ENCODE data around the gene IGSF3. TPM values are rescaled to one million over a fixed set of nuclear protein-coding genes. Genes with fewer than 3 reads are reported as not detected.

Gene IGSF3
- total and polyA plus RNA-seq, 9 donors = 0.38 to 2.1 (median 1.0) TPM

- Histone ChIP-seq H3K27ac (no peak overlapping the region), H3K27me3 (no peaks in the 10 kb centered on the region), H3K4me3 (no peak overlapping the region), H3K36me3 (no peaks in the 10 kb centered on the region), H3K9me3 (no peaks in the 10 kb centered on the region), H3K4me1 (ENCODE audit: insufficient read depth) (no peaks in the 10 kb centered on the region)
- 87 to 94% (median 93%) methylated on average over 7 of the region's 7 CpGs for WGBS, 3 donors
- DNase-seq = no peak
- intact Hi-C loops (cut with DNase I) = no loop called here
- TF ChIP-seq EP300 (IDR thresholded peaks at IDR 0.05) (no peak), CTCF (IDR thresholded peaks at IDR 0.05) (no peak), POLR2A (IDR thresholded peaks at IDR 0.05) (no peak)
Observed at GRCh38 chr1:116686175-116686574, 18.6 kb upstream of the IGSF3 start.

DNA sequence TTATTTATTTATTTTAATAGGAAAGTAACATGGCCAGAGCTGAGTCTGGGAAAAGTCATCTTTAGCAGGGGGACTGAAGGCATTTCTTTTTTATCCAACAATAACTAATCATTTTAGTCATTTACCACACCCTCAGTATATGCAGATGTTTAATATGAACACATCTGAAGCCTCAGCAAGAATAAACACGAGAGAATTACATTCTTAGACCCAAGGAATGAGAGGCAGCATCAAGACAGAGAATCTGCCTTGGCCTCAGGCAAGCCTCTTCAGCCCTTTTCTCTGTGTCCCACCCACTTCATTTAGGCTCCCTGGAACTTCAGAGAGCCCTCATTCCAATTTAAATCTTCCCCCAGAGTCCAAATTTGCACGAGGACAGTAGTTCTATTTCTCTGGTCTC is 17.0 kb upstream of the IGSF3 start:
- H3K9me3 ChIP-seq = no peaks in the 10 kb centered on the region
- H3K27ac ChIP-seq = no peak overlapping the region
- no peak overlapping the region for H3K4me3 ChIP-seq
- intact Hi-C loops (cut with DNase I) = no loop called here
- 62 to 77% (median 74%) methylated on average over 2 of the region's 2 CpGs for WGBS, 3 donors
- TF ChIP-seq POLR2A (IDR thresholded peaks at IDR 0.05) (no peak), CTCF (IDR thresholded peaks at IDR 0.05) (no peak), EP300 (IDR thresholded peaks at IDR 0.05) (no peak)
- H3K36me3 ChIP-seq = no peaks in the 10 kb centered on the region
- DNase-seq = no peak
- H3K27me3 ChIP-seq = no peaks in the 10 kb centered on the region
- H3K4me1 ChIP-seq (ENCODE audit: insufficient read depth) = no peaks in the 10 kb centered on the region

DNA sequence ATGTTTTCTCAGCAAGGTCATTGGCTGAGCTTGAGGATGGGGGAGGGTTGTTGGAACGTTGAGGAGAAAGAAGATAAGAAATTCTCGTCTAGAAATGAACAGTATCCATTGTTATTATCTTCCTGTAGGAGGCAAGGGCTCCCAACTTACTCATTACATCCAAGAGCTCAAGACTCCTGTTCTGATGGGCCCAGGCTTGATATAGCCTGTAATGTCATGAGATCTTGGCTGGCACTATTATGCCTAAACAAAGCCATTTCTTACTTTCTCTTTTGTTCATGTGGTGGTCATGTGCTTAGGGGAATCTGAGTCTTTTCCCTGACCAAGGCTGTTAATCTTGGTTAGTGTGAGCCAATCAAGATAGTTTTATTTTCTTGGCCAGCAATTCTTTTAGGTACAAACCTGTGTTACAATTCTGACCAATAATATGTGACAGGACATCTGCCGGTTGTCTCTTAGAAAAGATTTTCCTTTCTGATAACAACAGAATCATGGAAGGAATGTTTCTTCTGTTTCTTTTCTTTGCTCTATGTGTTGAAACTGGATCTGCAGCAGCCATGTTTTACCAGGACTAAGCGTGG is 15.2 kb upstream of the IGSF3 start:
- Histone ChIP-seq H3K4me3 (no peak overlapping the region), H3K27me3 (no peaks in the 10 kb centered on the region), H3K9me3 (no peaks in the 10 kb centered on the region), H3K36me3 (no peaks in the 10 kb centered on the region), H3K27ac (no peak overlapping the region), H3K4me1 (ENCODE audit: insufficient read depth) (no peaks in the 10 kb centered on the region)
- intact Hi-C loops (cut with DNase I) = loop anchor here in 1 of 4 donors (1.0 kb wide), 1 partner anchor 10 kb away; no protein-coding TSS in a partner anchor
- TF ChIP-seq EP300 (IDR thresholded peaks at IDR 0.05) (no peak), CTCF (IDR thresholded peaks at IDR 0.05) (no peak), POLR2A (IDR thresholded peaks at IDR 0.05) (no peak)
- no peak for DNase-seq
- WGBS, 3 donors = 40 to 52% (median 44%) methylated on average over 4 of the region's 4 CpGs

GRCh38 chr1:116681343-116681899 is 13.9 kb upstream of the IGSF3 start:
- Histone ChIP-seq H3K4me3 (no peak overlapping the region), H3K36me3 (no peaks in the 10 kb centered on the region), H3K4me1 (ENCODE audit: insufficient read depth) (no peaks in the 10 kb centered on the region), H3K27me3 (no peaks in the 10 kb centered on the region), H3K27ac (no peak overlapping the region), H3K9me3 (no peaks in the 10 kb centered on the region)
- 80 to 89% (median 83%) methylated on average over 1 of the region's 1 CpG for WGBS, 3 donors
- no peak for TF ChIP-seq CTCF (IDR thresholded peaks at IDR 0.05)
- DNase-seq = no peak
- intact Hi-C loops (cut with DNase I) = no loop called here
